Stomach smooth muscle (tissue), 2 donors: Measurements from ENCODE around the gene DAPK2.

Experiments
- H3K27ac ChIP-seq: one replicate; pipeline ENCODE4 v1.7.0; 2013; ENCODE audit warnings: mild to moderate bottlenecking, low read length, inconsistent platforms
- H3K27me3 ChIP-seq, 2 donors: one replicate each; pipeline ENCODE4 v1.7.0; 2013; ENCODE audit warnings: low read length in 2 of 2; ENCODE audit not compliant: insufficient read depth in 2 of 2, control insufficient read depth in 1 of 2
- H3K36me3 ChIP-seq, 2 donors: one replicate each; pipeline ENCODE4 v1.7.0; 2013; ENCODE audit warnings: low read length in 2 of 2; ENCODE audit not compliant: control insufficient read depth in 2 of 2, insufficient read depth in 2 of 2
- H3K4me1 ChIP-seq: one replicate; pipeline ENCODE4 v1.7.0; 2013; ENCODE audit warnings: low read length; ENCODE audit not compliant: control insufficient read depth, insufficient read depth
- H3K4me3 ChIP-seq, 2 donors: one replicate each; pipeline ENCODE4 v1.7.0; 2013; ENCODE audit warnings: low read length in 2 of 2
- H3K9ac ChIP-seq, 2 donors: one replicate each; pipeline ENCODE4 v1.7.0; 2013; ENCODE audit warnings: low read length in 2 of 2, mild to moderate bottlenecking in 1 of 2
- H3K9me3 ChIP-seq, 2 donors: one replicate each; pipeline ENCODE4 v1.7.0; 2013; ENCODE audit warnings: low read length in 2 of 2; ENCODE audit not compliant: control insufficient read depth in 2 of 2
- donor health status: healthy.
- donor health status: Pancreatic carcinoma.

DAPK2 gene

GRCh38 chr15:63940966-63941620, 105.2 kb downstream of the DAPK2 start:
- Histone ChIP-seq H3K9ac (no peak overlapping the region), H3K36me3 (no peaks in the 10 kb centered on the region), H3K27ac (no peak overlapping the region), H3K27me3 (no peaks in the 10 kb centered on the region), H3K4me3 (no peak overlapping the region), H3K4me1 (peaks cover 16% of the 10 kb centered on the region), H3K9me3 (no peaks in the 10 kb centered on the region)

DNA sequence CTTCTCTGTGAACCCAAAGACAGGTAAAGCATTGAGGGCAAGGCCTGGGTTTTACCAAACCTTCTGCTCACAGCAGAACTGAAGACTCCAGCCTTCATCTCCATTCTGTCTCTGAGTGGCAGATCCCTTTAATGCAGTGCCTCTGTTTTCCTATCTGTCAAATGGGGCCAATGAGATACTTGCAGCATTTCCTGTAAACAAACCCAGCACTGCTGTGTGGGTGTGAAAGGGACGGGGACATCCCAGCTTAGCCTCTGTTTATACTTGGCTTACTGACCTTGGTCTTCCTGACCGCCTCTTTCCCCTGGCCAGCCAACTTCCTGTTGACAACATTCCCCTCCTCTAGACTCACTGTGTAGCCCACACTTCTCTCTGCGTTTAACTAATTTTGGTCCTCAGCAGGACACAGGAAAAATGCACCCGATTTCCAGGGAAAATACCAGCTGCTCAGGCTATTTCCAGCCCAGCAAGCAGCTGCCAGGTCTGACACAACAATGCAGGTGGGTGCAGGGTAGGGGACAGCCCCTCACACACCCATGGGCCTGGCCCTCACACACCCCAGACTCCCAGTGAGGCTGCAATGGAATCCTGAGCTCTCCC, 106.7 kb downstream of the DAPK2 start:
- Histone ChIP-seq H3K9me3 (no peaks in the 10 kb centered on the region), H3K27ac (no peak overlapping the region), H3K4me3 (no peak overlapping the region), H3K4me1 (peaks cover 9% of the 10 kb centered on the region), H3K36me3 (no peaks in the 10 kb centered on the region), H3K27me3 (no peaks in the 10 kb centered on the region), H3K9ac (no peak overlapping the region)

GRCh38 chr15:63938486-63939061, 107.7 kb downstream of the DAPK2 start:
- no peak overlapping the region for H3K27ac ChIP-seq

DNA sequence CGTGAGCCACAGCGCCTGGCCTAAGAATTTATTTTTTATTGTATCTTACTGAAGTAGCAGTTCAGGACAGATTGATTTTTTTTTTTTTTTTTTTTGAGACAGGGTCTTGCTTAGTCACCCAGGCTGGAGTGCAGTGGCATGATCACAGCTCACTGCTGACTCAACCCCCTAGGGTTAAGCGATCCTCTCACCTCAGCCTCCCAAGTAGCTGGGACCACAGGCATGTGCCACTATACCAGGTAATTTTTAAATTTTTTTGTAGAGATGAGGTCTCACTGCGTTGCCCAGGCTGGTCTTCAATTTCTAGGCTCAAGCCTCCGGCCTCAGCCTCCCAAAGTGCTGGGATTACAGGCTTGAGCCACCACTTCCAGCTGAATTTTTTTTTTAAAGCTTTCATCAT, 112.8 kb downstream of the DAPK2 start:
- Histone ChIP-seq H3K9me3 (no peaks in the 10 kb centered on the region), H3K4me1 (no peaks in the 10 kb centered on the region), H3K27me3 (no peaks in the 10 kb centered on the region), H3K27ac (no peak overlapping the region), H3K4me3 (no peak overlapping the region), H3K36me3 (no peaks in the 10 kb centered on the region), H3K9ac (no peak overlapping the region)

More at GRCh38 chr15:63938486-63939061, 107.7 kb downstream of the DAPK2 start:
- no peaks in the 10 kb centered on the region for H3K9me3 ChIP-seq
- H3K4me1 ChIP-seq = peaks cover 9% of the 10 kb centered on the region
- no peak overlapping the region for H3K4me3 ChIP-seq
- no peaks in the 10 kb centered on the region for H3K27me3 ChIP-seq
- no peaks in the 10 kb centered on the region for H3K36me3 ChIP-seq
- no peak overlapping the region for H3K9ac ChIP-seq

DNA sequence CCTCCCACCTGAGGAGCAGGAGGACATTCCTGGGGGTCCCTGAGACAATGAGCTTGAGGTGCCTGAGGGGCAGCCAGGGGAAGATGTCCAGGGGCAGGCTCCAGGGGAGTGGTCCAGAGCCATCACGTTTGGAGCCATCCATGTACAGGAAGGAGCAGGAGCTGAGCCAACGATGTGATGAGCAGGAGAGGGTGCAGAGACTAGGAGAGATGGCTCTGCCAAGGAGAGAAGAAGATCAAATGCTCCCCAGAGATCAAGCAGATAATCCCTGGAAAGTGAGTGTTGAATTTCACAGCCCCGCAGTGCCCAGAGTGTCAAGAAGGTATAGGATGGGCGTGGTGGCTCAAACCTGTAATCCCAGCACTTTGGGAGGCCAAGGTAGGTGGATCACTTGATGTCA, 114.7 kb downstream of the DAPK2 start:
- Histone ChIP-seq H3K4me1 (no peaks in the 10 kb centered on the region), H3K9ac (no peak overlapping the region), H3K27me3 (no peaks in the 10 kb centered on the region), H3K36me3 (no peaks in the 10 kb centered on the region), H3K27ac (no peak overlapping the region), H3K4me3 (no peak overlapping the region), H3K9me3 (no peaks in the 10 kb centered on the region)

GRCh38 chr15:63930034-63930433, 116.3 kb downstream of the DAPK2 start:
- Histone ChIP-seq H3K36me3 (no peaks in the 10 kb centered on the region), H3K27ac (no peak overlapping the region), H3K4me3 (no peak overlapping the region), H3K9ac (no peak overlapping the region), H3K9me3 (no peaks in the 10 kb centered on the region), H3K4me1 (peaks cover 12% of the 10 kb centered on the region), H3K27me3 (no peaks in the 10 kb centered on the region)

- H3K27me3 ChIP-seq = no peaks in the 10 kb centered on the region
- no peak overlapping the region for H3K27ac ChIP-seq
- H3K36me3 ChIP-seq = no peaks in the 10 kb centered on the region
- H3K9me3 ChIP-seq = no peaks in the 10 kb centered on the region
- H3K4me3 ChIP-seq = no peak overlapping the region
- peaks cover 12% of the 10 kb centered on the region for H3K4me1 ChIP-seq
- H3K9ac ChIP-seq = no peak overlapping the region
Measured at GRCh38 chr15:63928185-63928842, 118.0 kb downstream of the DAPK2 start.

DNA sequence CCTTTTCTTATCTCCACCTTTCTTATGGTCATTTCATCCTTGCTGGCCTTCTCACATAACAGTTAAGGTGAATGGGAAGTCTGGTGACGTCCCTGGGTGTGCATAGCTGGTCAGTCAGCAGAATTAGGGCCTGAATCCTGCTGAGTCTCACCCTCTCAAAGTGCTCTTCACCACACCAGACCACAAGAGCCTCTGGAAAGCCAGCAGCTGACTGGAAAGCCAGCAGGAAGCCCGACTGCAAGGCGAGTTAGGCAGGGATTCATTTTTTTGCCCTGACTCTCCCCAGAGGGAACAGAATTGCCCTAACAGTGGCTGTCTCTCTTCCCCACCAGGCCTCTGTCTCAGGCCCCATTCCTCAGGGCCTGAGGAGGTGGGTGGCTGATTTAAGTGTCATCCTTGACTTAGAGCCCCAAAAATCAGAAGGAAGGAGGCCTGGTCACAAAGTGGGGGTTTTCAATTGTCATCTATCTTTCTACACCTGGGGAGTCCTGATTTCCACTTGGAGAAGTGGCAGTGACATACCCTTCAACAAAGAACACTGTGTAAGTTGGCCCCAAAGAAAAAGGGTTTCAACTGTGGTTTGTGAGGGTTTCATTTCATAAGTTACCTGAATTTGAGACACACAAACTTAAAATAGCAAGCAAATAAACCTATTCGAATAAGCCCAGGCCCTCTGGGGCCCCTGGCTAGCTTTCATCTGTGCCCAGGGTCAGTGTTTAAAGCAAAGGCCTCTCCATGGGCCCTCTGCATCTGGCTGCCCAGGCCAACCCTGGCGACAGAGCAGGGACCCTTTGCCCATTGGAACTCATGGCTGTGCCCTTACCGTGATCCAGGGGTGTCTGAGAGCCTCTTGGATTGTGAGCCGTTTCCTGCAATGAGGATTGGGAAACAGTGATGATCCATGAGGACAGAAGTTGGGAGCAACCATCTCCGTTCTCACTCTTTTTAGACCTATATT, 122.0 kb downstream of the DAPK2 start:
- no peak overlapping the region for H3K9ac ChIP-seq
- H3K36me3 ChIP-seq = no peaks in the 10 kb centered on the region
- no peaks in the 10 kb centered on the region for H3K9me3 ChIP-seq
- peaks cover 14% of the 10 kb centered on the region for H3K4me1 ChIP-seq
- H3K27me3 ChIP-seq = no peaks in the 10 kb centered on the region
- H3K27ac ChIP-seq = no peak overlapping the region
- H3K4me3 ChIP-seq = no peak overlapping the region

DNA sequence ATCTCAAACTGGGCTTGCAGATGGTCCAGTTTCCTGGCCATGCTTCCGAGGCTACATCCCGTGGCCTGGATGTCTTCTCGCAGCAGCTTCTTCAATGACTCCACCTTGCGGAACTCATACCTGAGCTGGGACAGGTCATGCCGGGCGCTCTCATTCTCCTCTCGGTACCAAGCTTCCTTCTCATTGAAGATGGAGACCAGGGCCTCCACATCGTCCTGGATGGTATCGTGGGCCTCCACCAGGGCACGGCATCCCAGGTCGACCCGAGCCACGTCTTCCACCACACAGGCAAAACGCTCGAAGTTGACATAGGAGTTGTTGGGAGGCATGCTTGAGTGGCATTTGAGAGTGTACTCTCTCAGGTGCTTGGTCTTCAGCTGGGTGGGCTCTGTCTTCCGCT, 123.4 kb downstream of the DAPK2 start:
- no peak overlapping the region for H3K4me3 ChIP-seq
- H3K4me1 ChIP-seq = peaks cover 14% of the 10 kb centered on the region
- H3K9ac ChIP-seq = no peak overlapping the region
- no peaks in the 10 kb centered on the region for H3K9me3 ChIP-seq
- H3K36me3 ChIP-seq = no peaks in the 10 kb centered on the region
- no peaks in the 10 kb centered on the region for H3K27me3 ChIP-seq
- no peak overlapping the region for H3K27ac ChIP-seq

GRCh38 chr15:63922261-63922904, 123.9 kb downstream of the DAPK2 start:
- H3K4me3 ChIP-seq = no peak overlapping the region
- H3K27ac ChIP-seq = no peak overlapping the region
- no peaks in the 10 kb centered on the region for H3K36me3 ChIP-seq
- no peaks in the 10 kb centered on the region for H3K27me3 ChIP-seq
- no peaks in the 10 kb centered on the region for H3K9me3 ChIP-seq
- no peak overlapping the region for H3K9ac ChIP-seq
- peaks cover 14% of the 10 kb centered on the region for H3K4me1 ChIP-seq
